DND-41 (cell line): Measurements from ENCODE around the gene MORF4L1.

Source experiments
- EZH2 ChIP-seq: IDR thresholded peaks from 3 replicates; pipeline ENCODE4 v1.6.1; 2012; ENCODE audit warnings: borderline replicate concordance, low read depth, mild to moderate bottlenecking, moderate library complexity, low read length, inconsistent platforms; ENCODE audit not compliant: severe bottlenecking
- TF ChIP-seq, protein P1 (sequence below): IDR thresholded peaks from 2 replicates; pipeline ENCODE4 v1.5.1; 2012; ENCODE audit warnings: borderline replicate concordance, low read length, moderate library complexity, mild to moderate bottlenecking; ENCODE audit not compliant: poor library complexity, severe bottlenecking; ENCODE audit errors: extremely low read depth

DNA sequence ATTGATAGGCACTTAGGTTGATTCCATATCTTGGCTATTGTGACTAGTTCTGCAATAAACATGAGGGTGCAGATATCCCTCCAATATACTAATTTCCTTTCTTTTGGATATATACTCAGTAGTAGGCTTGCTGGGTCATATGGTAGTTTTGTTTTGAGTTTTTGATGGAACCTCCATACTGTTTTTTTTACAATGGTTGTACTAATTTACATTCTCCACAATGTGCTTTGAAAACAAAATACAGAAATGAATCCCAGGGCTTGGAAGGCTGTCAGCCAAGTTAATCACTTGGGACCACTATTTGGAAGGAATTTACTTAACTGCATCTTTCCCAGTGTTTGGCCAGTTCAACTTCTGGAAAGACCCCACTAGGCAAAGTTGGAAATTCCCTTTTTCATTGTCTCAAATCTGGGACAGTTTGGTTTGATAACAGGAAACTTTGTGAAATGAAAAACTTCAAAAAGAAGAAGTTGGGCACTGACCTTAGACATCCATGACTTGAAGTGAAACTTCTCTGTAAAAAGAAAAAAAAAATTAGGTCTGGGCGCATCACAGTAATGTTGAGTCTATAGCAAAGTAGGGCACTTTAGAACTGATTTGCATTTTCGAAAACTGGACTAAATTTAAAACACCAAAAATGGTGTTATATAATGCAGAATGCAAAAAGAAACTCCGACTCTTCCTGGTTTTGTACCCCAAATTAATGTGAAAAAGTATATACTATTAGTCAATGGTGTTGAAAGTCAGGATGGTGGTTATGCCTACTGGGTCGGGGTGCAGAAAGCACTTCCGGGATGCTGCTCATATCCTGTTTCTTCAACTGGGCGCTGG, 66.2 kb downstream of the MORF4L1 start:
- TF ChIP-seq, protein P1, sequence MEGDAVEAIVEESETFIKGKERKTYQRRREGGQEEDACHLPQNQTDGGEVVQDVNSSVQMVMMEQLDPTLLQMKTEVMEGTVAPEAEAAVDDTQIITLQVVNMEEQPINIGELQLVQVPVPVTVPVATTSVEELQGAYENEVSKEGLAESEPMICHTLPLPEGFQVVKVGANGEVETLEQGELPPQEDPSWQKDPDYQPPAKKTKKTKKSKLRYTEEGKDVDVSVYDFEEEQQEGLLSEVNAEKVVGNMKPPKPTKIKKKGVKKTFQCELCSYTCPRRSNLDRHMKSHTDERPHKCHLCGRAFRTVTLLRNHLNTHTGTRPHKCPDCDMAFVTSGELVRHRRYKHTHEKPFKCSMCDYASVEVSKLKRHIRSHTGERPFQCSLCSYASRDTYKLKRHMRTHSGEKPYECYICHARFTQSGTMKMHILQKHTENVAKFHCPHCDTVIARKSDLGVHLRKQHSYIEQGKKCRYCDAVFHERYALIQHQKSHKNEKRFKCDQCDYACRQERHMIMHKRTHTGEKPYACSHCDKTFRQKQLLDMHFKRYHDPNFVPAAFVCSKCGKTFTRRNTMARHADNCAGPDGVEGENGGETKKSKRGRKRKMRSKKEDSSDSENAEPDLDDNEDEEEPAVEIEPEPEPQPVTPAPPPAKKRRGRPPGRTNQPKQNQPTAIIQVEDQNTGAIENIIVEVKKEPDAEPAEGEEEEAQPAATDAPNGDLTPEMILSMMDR, result no peak
- no peak for TF ChIP-seq EZH2
